ENCODE measurements around the gene IGSF9. TPM values are rescaled to one million over a fixed set of nuclear protein-coding genes. Genes with fewer than 3 reads are reported as not detected.

The IGSF9 gene
- total and polyA plus RNA-seq, 10 of the 15 experiments (the other 5 are each of a cell fraction or from before 2014, with no cell fraction given), result 0.04 to 0.07 TPM; not detected in 8

DNA sequence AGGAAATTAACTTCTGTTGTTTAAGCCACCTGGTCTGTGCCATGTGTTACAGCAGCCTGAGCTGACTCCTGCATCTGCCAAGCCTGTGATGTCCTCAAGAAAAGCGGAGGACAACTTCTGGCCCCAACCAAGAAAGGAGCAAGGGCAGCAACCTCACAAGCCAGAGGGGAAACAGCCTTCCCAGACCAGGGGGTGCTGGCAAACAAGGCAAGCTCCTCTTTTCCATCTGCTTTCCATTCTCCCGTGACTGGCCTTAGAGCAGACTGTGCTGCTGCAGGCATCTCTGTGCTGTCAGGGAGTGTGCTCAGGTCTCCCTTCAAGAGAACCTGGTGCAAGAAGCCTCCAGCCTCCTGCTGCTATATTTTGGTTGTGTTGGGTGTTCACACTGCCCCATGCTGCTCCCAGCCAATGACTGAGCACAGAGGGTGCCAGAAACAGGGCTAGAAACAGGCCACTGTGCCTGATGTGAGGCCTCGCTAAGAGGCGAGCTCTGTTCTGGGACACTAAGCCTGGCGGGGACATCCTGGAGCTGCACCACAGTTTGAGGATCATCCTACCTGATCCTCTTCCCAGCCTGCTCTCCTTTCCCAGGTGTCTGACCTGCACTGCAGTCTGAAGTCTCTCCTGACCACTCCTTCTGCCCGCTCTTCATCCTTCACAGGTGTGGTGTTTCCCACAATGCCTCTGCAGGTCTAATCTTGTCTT lies 36.1 kb upstream of the IGSF9 start (continued):
- TF ChIP-seq GABPA (IDR thresholded peaks at IDR 0.05; ENCODE audit: low read depth), result no peak
- TF ChIP-seq ZNF384 (IDR thresholded peaks at IDR 0.05; ENCODE audit: borderline replicate concordance, low read depth, low read length), result no peak
- TF ChIP-seq BMI1 (IDR thresholded peaks at IDR 0.05; ENCODE audit: borderline replicate concordance), result no peak
- TF ChIP-seq FOXM1 (IDR thresholded peaks at IDR 0.05; ENCODE audit: low read depth, low read length), result no peak
- TF ChIP-seq USF2 (IDR thresholded peaks at IDR 0.05; ENCODE audit: borderline replicate concordance, low read depth, low read length), result no peak

GRCh38 chr1:159980786-159981185 lies 35.4 kb upstream of the IGSF9 start:
- Histone ChIP-seq H3K36me3 (ENCODE audit: control insufficient read depth in 2 of 2, insufficient read depth in 2 of 2, low read length in 1 of 2) (no peaks in the 10 kb centered on the region), H3K4me3 (no peak overlapping the region), H3K4me2 (ENCODE audit: control insufficient read depth, insufficient read depth) (no peak overlapping the region), H4K20me1 (ENCODE audit: control insufficient read depth, insufficient read depth) (no peaks in the 10 kb centered on the region), H3K4me1 (ENCODE audit: control insufficient read depth, insufficient read depth, low read length) (no peaks in the 10 kb centered on the region), H2AFZ (ENCODE audit: control insufficient read depth, low read depth, low read length) (no peak overlapping the region), H3K79me2 (ENCODE audit: control insufficient read depth, insufficient read depth, low read length) (no peaks in the 10 kb centered on the region), H3K27ac (ENCODE audit: control insufficient read depth, insufficient read depth) (no peak overlapping the region), H3K9ac (ENCODE audit: control insufficient read depth, insufficient read depth, low read length) (no peak overlapping the region), H3K27me3 (replicated peaks in 1 of 2; ENCODE audit: control insufficient read depth in 2 of 2, insufficient read depth in 2 of 2, low read length in 1 of 2) (peaks cover 0 to 2% of the 10 kb centered on the region in 2 experiments; a peak in 1 of 4 replicates), H3K9me3 (replicated peaks; ENCODE audit: control insufficient read depth, insufficient read depth, low read length) (no peaks in the 10 kb centered on the region)
- no peak for FAIRE-seq
- BruUV-seq (replicated peaks), result no TSS peak
- CTCF ChIA-PET, result no interaction called here
- SMC1A ChIA-PET (ENCODE audit: uncharacterized antibody, unreplicated experiment), result no interaction called here
- ATAC-seq, result no peak
- in situ Hi-C loops (cut with MboI), result no loop called here
- TF ChIP-seq, protein P1, sequence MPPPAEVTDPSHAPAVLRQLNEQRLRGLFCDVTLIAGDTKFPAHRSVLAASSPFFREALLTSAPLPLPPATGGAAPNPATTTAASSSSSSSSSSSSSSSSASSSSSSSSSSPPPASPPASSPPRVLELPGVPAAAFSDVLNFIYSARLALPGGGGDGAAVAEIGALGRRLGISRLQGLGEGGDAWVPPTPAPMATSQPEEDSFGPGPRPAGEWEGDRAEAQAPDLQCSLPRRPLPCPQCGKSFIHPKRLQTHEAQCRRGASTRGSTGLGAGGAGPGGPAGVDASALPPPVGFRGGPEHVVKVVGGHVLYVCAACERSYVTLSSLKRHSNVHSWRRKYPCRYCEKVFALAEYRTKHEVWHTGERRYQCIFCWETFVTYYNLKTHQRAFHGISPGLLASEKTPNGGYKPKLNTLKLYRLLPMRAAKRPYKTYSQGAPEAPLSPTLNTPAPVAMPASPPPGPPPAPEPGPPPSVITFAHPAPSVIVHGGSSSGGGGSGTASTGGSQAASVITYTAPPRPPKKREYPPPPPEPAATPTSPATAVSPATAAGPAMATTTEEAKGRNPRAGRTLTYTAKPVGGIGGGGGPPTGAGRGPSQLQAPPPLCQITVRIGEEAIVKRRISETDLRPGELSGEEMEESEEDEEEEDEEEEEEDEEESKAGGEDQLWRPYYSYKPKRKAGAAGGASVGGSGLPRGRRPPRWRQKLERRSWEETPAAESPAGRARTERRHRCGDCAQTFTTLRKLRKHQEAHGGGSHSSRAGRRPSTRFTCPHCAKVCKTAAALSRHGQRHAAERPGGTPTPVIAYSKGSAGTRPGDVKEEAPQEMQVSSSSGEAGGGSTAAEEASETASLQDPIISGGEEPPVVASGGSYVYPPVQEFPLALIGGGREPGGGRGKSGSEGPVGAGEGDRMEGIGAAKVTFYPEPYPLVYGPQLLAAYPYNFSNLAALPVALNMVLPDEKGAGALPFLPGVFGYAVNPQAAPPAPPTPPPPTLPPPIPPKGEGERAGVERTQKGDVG (CRISPR knock-in tag; IDR thresholded peaks at IDR 0.05), result no peak
- TF ChIP-seq, protein P2, sequence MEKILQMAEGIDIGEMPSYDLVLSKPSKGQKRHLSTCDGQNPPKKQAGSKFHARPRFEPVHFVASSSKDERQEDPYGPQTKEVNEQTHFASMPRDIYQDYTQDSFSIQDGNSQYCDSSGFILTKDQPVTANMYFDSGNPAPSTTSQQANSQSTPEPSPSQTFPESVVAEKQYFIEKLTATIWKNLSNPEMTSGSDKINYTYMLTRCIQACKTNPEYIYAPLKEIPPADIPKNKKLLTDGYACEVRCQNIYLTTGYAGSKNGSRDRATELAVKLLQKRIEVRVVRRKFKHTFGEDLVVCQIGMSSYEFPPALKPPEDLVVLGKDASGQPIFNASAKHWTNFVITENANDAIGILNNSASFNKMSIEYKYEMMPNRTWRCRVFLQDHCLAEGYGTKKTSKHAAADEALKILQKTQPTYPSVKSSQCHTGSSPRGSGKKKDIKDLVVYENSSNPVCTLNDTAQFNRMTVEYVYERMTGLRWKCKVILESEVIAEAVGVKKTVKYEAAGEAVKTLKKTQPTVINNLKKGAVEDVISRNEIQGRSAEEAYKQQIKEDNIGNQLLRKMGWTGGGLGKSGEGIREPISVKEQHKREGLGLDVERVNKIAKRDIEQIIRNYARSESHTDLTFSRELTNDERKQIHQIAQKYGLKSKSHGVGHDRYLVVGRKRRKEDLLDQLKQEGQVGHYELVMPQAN (conservative IDR thresholded peaks at IDR 0.05), result no peak
- TF ChIP-seq STAT3 (IDR thresholded peaks at IDR 0.05; ENCODE audit: low read depth, low read length) (no peak), MEF2A (IDR thresholded peaks at IDR 0.05; ENCODE audit: insufficient read depth, low read depth, low read length) (no peak)
- intact Hi-C loops (cut with micrococcal nuclease; ENCODE audit: unreplicated experiment), result no loop called here
- WGBS (ENCODE audit: insufficient coverage, insufficient replicate concordance, low lambda C conversion rate, missing lambda C conversion rate), result 47% methylated on average over 7 of the region's 7 CpGs
- no peak for DNase-seq (ENCODE audit: low read depth, low spot score)
- RAD21 ChIA-PET (ENCODE audit: unreplicated experiment), result no interaction called here
- POLR2A ChIA-PET, result no interaction called here
